Endothelial cell of umbilical vein (primary cell): ENCODE results near the gene PSME3. TPM values are rescaled to one million over a fixed set of nuclear protein-coding genes. Genes with fewer than 3 reads are reported as not detected.
"Not testable (repeated sequence)": the region's sequence is repeated elsewhere in the genome, so short reads cannot be mapped to it uniquely, and the experiment has no call there.

ENCODE experiments used
- BruUV-seq: library from RNA; stranded (reverse); fragments of 400-500 nt; replicated peaks from 2 replicates; lab custom pipeline; 2021; lab: Mats Ljungman, UMichigan
- CTCF ChIA-PET: fragments of 300-600, 350-600 bp; sonication (Branson Sonifier 250); formaldehyde crosslinking; loops from one replicate; lab custom pipeline; 2021; ENCODE audit warnings: antibody characterized with exemption, inconsistent platforms; lab: Charles Lee
- POLR2A ChIA-PET: fragments of 300-600, 350-600 bp; sonication (Branson Sonifier 250); formaldehyde crosslinking; loops from one replicate; lab custom pipeline; 2021; ENCODE audit warnings: antibody characterized with exemption, inconsistent platforms; lab: Charles Lee
- DNase-seq: peaks from one replicate; pipeline ENCODE4 v3.0.0-alpha.2; 2011; ENCODE audit warnings: low read depth, low spot score
- FAIRE-seq: peaks from 2 replicates; lab custom pipeline; 2011; peaks lifted over from hg19 to GRCh38; lab: Jason Lieb, UNC
- H2AFZ ChIP-seq: 2 replicates; pipeline ENCODE4 v1.6.0; 2012; ENCODE audit warnings: low read depth, low read length, control low read depth, inconsistent platforms
- H3K27ac ChIP-seq: 2 replicates; pipeline ENCODE4 v1.5.1; 2011; ENCODE audit warnings: low read depth, mild to moderate bottlenecking, control low read depth, low read length, moderate library complexity; ENCODE audit not compliant: insufficient read depth
- H3K27me3 ChIP-seq, 2 experiments: 2 replicates each; pipeline versions ENCODE4 v1.6.0 to v1.6.1; 2011; ENCODE audit warnings: low read length in 2 of 2, mixed read lengths in 1 of 2; ENCODE audit not compliant: control insufficient read depth in 2 of 2, insufficient read depth in 2 of 2
- H3K36me3 ChIP-seq, 2 experiments: 2 replicates in 1 of 2; 3 replicates in 1 of 2; pipeline ENCODE4 v1.5.1; 2011; ENCODE audit warnings: low read length in 2 of 2, mild to moderate bottlenecking in 1 of 2, moderate library complexity in 1 of 2; ENCODE audit not compliant: control insufficient read depth in 2 of 2, insufficient read depth in 2 of 2; ENCODE audit errors: extremely low read depth in 1 of 2
- H3K4me1 ChIP-seq: 3 replicates; pipeline ENCODE4 v1.5.1; 2011; ENCODE audit warnings: mild to moderate bottlenecking, low read length; ENCODE audit not compliant: control insufficient read depth, insufficient read depth; ENCODE audit errors: extremely low read depth
- H3K4me2 ChIP-seq: 2 replicates; pipeline ENCODE4 v1.6.1; 2011; ENCODE audit warnings: low read length, control low read depth, mixed read lengths; ENCODE audit not compliant: insufficient read depth
- H3K4me3 ChIP-seq, 3 experiments: fragments of 200-600 bp in 1 of 3; sonication (generic), shearing (Covaris generic) in 1 of 3; replicated peaks in 1 of 3; 2 replicates each; pipeline ENCODE4 v1.5.1; 2011 to 2016; ENCODE audit warnings: control low read depth in 3 of 3, low read length in 3 of 3, mild to moderate bottlenecking in 2 of 3, inconsistent platforms in 1 of 3, low read depth in 1 of 3, moderate library complexity in 1 of 3; ENCODE audit not compliant: insufficient read depth in 1 of 3
- H3K79me2 ChIP-seq: 2 replicates; pipeline ENCODE4 v1.6.0; 2012; ENCODE audit warnings: low read length, inconsistent platforms; ENCODE audit not compliant: control insufficient read depth, insufficient read depth
- H3K9ac ChIP-seq: replicated peaks from 2 replicates; pipeline ENCODE3; 2011; ENCODE audit warnings: low read length, control low read depth; ENCODE audit not compliant: insufficient read depth; ENCODE audit errors: extremely low read depth
- H3K9me1 ChIP-seq: replicated peaks from 3 replicates; pipeline ENCODE4 v1.6.0; 2011; ENCODE audit warnings: mild to moderate bottlenecking, low read length; ENCODE audit not compliant: control insufficient read depth, insufficient read depth; ENCODE audit errors: extremely low read depth
- H3K9me3 ChIP-seq: replicated peaks from 2 replicates; pipeline ENCODE4 v1.5.1; 2012; ENCODE audit warnings: low read length, inconsistent platforms; ENCODE audit not compliant: control insufficient read depth, insufficient read depth
- H4K20me1 ChIP-seq: replicated peaks from 2 replicates; pipeline ENCODE3; 2011; ENCODE audit warnings: mild to moderate bottlenecking, low read length; ENCODE audit not compliant: control insufficient read depth, insufficient read depth; ENCODE audit errors: extremely low read depth
- EZH2 ChIP-seq: IDR thresholded peaks from 2 replicates; pipeline ENCODE4 v1.6.1; 2012; ENCODE audit warnings: borderline replicate concordance, low read depth, mild to moderate bottlenecking, moderate library complexity, low read length, inconsistent platforms; ENCODE audit not compliant: severe bottlenecking
- FOS ChIP-seq: IDR thresholded peaks from 2 replicates; pipeline ENCODE4 v1.6.1; 2011; ENCODE audit warnings: mild to moderate bottlenecking, low read length, moderate library complexity, borderline replicate concordance; ENCODE audit not compliant: insufficient read depth
- MYC ChIP-seq: IDR thresholded peaks from one replicate; pipeline ENCODE4 v1.6.1; 2011; ENCODE audit warnings: mild to moderate bottlenecking, low read depth, low read length
- POLR2A ChIP-seq: IDR thresholded peaks from 2 replicates; pipeline ENCODE4 v1.6.1; 2012; ENCODE audit warnings: low read depth, mild to moderate bottlenecking, control low read depth, low read length
- POLR2AphosphoS5 ChIP-seq: IDR thresholded peaks from 2 replicates; pipeline ENCODE4 v1.6.1; 2012; ENCODE audit warnings: low read depth, mild to moderate bottlenecking, control low read depth, low read length, moderate library complexity; ENCODE audit not compliant: insufficient read depth
- dilution Hi-C: fragments of 300-500 bp; cut with MboI; formaldehyde crosslinking; loops from one replicate; pipeline ENCODE4 v1.15.0; 2019; ENCODE audit warnings: low sequenced_read_pairs; ENCODE audit not compliant: extremely low pct_ligation_motif_present
- intact Hi-C: fragments of 100-400 bp; cut with micrococcal nuclease; formaldehyde crosslinking; loops from one replicate; pipeline ENCODE4 v1.10.0; 2022
- polyA plus RNA-seq, 4 experiments: library from polyadenylated mRNA; depleted of rRNA in 3 of 4; stranded (reverse) in 3 of 4; unstranded in 1 of 4; fragments of >200 nt; gene quantifications; 2 replicates each; pipeline versions ENCODE4 v1.2.1 to v1.2.3, GENCODE V29; 2011 to 2012; ENCODE audit warnings: missing spikeins in 1 of 4
- total RNA-seq: library from RNA; stranded (reverse); gene quantifications from 2 replicates; pipeline ENCODE4 v1.2.3, GENCODE V29; 2021
- TF ChIP-seq, protein P1 (sequence below): IDR thresholded peaks from 2 replicates; pipeline ENCODE4 v1.6.1; 2011; ENCODE audit not compliant: insufficient read depth, insufficient read length

Gene PSME3
- total and polyA plus RNA-seq, 2 donors (not counting 3 experiments of a cell fraction or from before 2014, with no cell fraction given), result 98.4 to 126 TPM

DNA sequence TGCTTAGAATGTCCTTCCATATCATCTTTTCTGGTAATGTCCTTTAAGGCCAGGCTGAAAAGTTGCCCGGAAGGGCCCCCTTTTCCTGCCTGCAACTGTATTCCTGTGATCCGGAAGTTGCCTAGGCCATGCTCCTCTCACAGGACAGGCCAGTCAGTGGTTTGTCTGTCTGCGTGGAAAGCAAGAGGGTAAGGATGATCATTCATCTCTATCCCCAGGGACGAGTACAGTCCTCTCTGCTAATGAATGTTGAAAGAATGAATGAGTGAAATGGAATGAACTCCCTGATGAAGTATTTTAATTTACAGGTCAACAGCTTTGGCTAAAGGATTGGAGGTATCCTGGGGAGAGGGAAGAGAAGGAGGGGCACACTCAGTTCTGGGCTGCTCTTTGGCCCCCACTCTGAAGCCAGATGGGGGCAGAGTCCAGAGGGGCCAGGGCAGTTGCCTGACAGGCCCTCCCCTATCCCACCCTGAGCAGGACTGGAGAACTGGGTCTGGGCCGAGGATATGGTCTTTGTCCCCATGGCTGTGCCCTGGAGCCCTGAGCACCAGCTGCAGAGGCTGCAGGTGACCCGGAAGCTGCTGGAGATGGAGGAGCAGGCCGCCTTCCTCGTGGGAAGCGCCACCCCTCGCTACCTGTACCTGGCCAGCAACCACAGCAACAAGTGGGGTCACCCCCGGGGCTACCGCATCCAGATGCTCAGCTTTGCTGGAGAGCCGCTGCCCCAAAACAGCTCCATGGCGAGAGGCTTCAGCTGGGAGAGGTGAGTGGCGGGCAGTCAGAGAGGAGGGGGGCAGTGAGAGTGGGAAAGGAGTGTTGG is 21.0 kb downstream of the PSME3 start:
- Histone ChIP-seq H3K9me1 (no peaks in the 10 kb centered on the region), H3K4me3 (no peak overlapping the region), H3K4me2 (no peak overlapping the region), H3K9ac (no peak overlapping the region), H3K4me1 (no peaks in the 10 kb centered on the region), H3K79me2 (no peaks in the 10 kb centered on the region), H3K27me3 (peaks cover 0 to 3% of the 10 kb centered on the region in 2 experiments), H2AFZ (no peak overlapping the region), H4K20me1 (no peaks in the 10 kb centered on the region), H3K9me3 (no peaks in the 10 kb centered on the region), H3K36me3 (no peaks in the 10 kb centered on the region), H3K27ac (no peak overlapping the region)
- CTCF ChIA-PET, result interaction anchor here (2.0 kb wide), 1 partner anchor 11 kb away, joined by 9 read pairs; the partner anchor contains the start of gene AOC2
- DNase-seq (no peak), FAIRE-seq (no peak)
- POLR2A ChIA-PET, result no interaction called here
- intact Hi-C loops, result no loop called here
- TF ChIP-seq EZH2 (no peak), FOS (no peak), POLR2AphosphoS5 (no peak), POLR2A (no peak)
- TF ChIP-seq, protein P1, sequence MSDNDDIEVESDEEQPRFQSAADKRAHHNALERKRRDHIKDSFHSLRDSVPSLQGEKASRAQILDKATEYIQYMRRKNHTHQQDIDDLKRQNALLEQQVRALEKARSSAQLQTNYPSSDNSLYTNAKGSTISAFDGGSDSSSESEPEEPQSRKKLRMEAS, result no peak
- BruUV-seq, result no TSS peak
- dilution Hi-C loops, result no loop called here

DNA sequence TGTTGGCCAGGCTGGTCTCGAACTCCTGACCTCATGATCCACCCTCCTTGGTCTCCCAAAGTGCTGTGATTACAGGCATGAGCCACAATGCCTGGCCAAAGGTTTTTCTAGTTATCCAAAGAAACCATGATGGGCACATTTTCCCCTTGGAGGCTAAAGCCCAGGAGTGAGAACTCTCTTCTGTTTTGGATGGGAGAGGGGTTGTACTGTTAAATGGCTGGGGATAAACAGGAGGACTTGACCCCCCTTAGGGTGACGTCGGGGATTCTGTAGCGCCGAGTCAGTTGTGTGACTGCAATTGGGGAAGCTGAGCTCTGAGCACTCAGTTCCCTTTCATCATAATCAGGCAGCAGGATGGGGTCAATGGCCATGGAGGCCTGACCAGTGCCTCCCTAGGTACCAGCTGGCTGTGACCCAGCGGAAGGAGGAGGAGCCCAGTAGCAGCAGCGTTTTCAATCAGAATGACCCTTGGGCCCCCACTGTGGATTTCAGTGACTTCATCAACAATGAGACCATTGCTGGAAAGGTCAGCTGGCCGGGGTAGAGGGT is 21.9 kb downstream of the PSME3 start:
- Histone ChIP-seq H4K20me1 (no peaks in the 10 kb centered on the region), H3K9me1 (no peaks in the 10 kb centered on the region), H3K4me1 (no peaks in the 10 kb centered on the region), H3K9me3 (no peaks in the 10 kb centered on the region), H3K36me3 (no peaks in the 10 kb centered on the region), H2AFZ (no peak overlapping the region), H3K9ac (no peak overlapping the region), H3K79me2 (no peaks in the 10 kb centered on the region), H3K27ac (no peak overlapping the region), H3K4me2 (no peak overlapping the region), H3K4me3 (no peak overlapping the region), H3K27me3 (no peaks in the 10 kb centered on the region)
- TF ChIP-seq POLR2AphosphoS5, result no peak
- TF ChIP-seq, protein P1, result no peak
- no peak for TF ChIP-seq MYC
- dilution Hi-C loops, result no loop called here
- no TSS peak for BruUV-seq
- ChIA-PET POLR2A (no interaction called here), CTCF (interaction anchor here (1.4 to 3.1 kb wide), 3 partner anchors 11 to 81 kb away, joined by 3 to 11 read pairs (median 9); partner anchors contain the start of gene AOC2)
- no peak for FAIRE-seq
- DNase-seq, result no peak
- intact Hi-C loops, result no loop called here

DNA sequence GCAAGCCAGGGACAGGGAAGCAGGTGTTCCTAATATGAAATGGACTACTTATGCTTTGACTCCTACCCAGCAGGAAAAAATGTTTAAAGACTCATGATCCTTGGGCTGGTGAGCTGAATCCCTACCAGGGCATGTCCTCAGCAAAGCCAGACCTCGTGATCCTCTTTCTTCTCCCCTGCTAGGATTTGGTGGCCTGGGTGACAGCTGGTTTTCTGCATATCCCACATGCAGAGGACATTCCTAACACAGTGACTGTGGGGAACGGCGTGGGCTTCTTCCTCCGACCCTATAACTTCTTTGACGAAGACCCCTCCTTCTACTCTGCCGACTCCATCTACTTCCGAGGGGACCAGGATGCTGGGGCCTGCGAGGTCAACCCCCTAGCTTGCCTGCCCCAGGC is 22.9 kb downstream of the PSME3 start:
- intact Hi-C loops, H3K9me1 ChIP-seq, H3K4me2 ChIP-seq, DNase-seq, H3K79me2 ChIP-seq, H3K36me3 ChIP-seq, dilution Hi-C loops, H4K20me1 ChIP-seq, POLR2A ChIA-PET, H3K4me1 ChIP-seq, H2AFZ ChIP-seq, H3K9ac ChIP-seq, FAIRE-seq, H3K9me3 ChIP-seq, H3K4me3 ChIP-seq, BruUV-seq, H3K27ac ChIP-seq, H3K27me3 ChIP-seq: not testable (repeated sequence)
- CTCF ChIA-PET, result interaction anchor here (1.4 to 3.1 kb wide), 2 partner anchors 73 to 80 kb away, joined by 3 to 11 read pairs; no protein-coding TSS in a partner anchor
